Measurements from ENCODE around the gene FAM118B.

DNA sequence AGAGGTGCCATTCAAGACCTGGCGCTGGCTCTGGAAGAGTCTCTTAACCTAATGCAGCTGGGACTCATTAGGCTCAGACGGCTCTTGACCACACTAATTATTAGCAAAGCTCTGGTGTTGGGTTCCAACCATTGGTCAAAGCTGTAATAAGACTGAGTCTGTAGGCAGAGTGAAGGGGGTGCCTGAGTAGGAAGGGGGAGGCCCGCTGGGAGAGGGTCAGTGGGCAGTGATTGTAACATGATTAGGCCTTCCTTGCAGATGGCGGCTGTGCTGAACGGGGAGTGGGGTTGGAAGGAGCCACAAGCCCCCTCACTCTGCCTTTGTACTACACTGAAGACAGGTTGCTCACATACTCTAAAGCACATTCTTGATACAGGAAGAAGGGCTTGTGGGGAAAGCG is 51.9 kb downstream of the FAM118B start:
- no peak for TF ChIP-seq EZH2 (IDR thresholded peaks at IDR 0.05; ENCODE audit: borderline replicate concordance)
- TF ChIP-seq, protein P1, sequence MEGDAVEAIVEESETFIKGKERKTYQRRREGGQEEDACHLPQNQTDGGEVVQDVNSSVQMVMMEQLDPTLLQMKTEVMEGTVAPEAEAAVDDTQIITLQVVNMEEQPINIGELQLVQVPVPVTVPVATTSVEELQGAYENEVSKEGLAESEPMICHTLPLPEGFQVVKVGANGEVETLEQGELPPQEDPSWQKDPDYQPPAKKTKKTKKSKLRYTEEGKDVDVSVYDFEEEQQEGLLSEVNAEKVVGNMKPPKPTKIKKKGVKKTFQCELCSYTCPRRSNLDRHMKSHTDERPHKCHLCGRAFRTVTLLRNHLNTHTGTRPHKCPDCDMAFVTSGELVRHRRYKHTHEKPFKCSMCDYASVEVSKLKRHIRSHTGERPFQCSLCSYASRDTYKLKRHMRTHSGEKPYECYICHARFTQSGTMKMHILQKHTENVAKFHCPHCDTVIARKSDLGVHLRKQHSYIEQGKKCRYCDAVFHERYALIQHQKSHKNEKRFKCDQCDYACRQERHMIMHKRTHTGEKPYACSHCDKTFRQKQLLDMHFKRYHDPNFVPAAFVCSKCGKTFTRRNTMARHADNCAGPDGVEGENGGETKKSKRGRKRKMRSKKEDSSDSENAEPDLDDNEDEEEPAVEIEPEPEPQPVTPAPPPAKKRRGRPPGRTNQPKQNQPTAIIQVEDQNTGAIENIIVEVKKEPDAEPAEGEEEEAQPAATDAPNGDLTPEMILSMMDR (IDR thresholded peaks at IDR 0.05; ENCODE audit: poor library complexity), result no peak
